Esophagus squamous epithelium (tissue), 5 donors: ENCODE measurements around the gene THG1L. TPM values are rescaled to one million over a fixed set of nuclear protein-coding genes. Genes with fewer than 3 reads are reported as not detected.
A peak's percentile ranks its signal among the peaks of the same experiment; 100 is the strongest.

Experiments used
- DNase-seq: peaks from one replicate; lab custom pipeline; 2025; lab: John Stamatoyannopoulos, UW
- H3K27ac ChIP-seq, 4 donors: fragments of 200-600 bp; sonication (generic); one replicate each; pipeline ENCODE4 v1.5.1; 2016 to 2019; ENCODE audit warnings: mild to moderate bottlenecking in 1 of 4
- H3K27me3 ChIP-seq, 4 donors: fragments of 200-600 bp; sonication (generic); 1 replicate in 3 of 4; 2 replicates in 1 of 4; pipeline versions ENCODE4 v1.5.1 to v1.6.0; 2017 to 2021; ENCODE audit warnings: antibody characterized with exemption in 1 of 4
- H3K36me3 ChIP-seq, 3 donors: fragments of 200-600 bp; sonication (generic); one replicate each; pipeline ENCODE4 v1.5.1; 2016 to 2019
- H3K4me1 ChIP-seq, 3 donors: fragments of 200-600 bp; sonication (generic); one replicate each; pipeline ENCODE4 v1.5.1; 2017 to 2019
- H3K4me3 ChIP-seq, 4 donors: fragments of 200-600 bp; sonication (generic); 1 replicate in 3 of 4; 2 replicates in 1 of 4; pipeline ENCODE4 v1.5.1; 2016 to 2019; ENCODE audit warnings: mild to moderate bottlenecking in 2 of 4, moderate library complexity in 1 of 4
- H3K9me3 ChIP-seq, 3 donors: fragments of 200-600 bp; sonication (generic); one replicate each; pipeline ENCODE4 v1.5.1; 2016 to 2019
- CTCF ChIP-seq, 6 experiments: fragments of 450-650 bp in 4 of 6; fragments of 200-600 bp in 2 of 6; sonication (generic) in 2 of 6; IDR thresholded peaks; one replicate each; pipeline ENCODE4 v1.5.1; 2016 to 2019; ENCODE audit warnings: antibody characterized with exemption in 6 of 6, mild to moderate bottlenecking in 4 of 6, moderate library complexity in 4 of 6
- POLR2A ChIP-seq, 4 donors: fragments of 450-650 bp; IDR thresholded peaks; one replicate each; pipeline ENCODE4 v1.6.1; 2017; ENCODE audit warnings: antibody characterized with exemption in 4 of 4, mild to moderate bottlenecking in 4 of 4, moderate library complexity in 3 of 4
- WGBS, 2 donors: methylation state at CpG; one replicate each; pipeline ENCODE4 v1.1.5; 2018; 5-methylcytosine and 5-hydroxymethylcytosine counted together
- intact Hi-C: fragments of 100-400 bp; cut with DNase I; formaldehyde crosslinking; loops from one replicate; pipeline ENCODE4 v1.15.0; 2022
- total RNA-seq, 4 donors: library from RNA; depleted of rRNA; stranded (reverse); fragments of >200 nt; gene quantifications; one replicate each; pipeline ENCODE4 v1.1.0, GENCODE V29; 2016
- donor health status: DM: yes; HTN: yes; CAD: no.

The THG1L gene
- total RNA-seq, 4 donors from 2014 or later, result 5.7 to 21.0 (median 11.8) TPM

GRCh38 chr5:157749462-157749799, 18.2 kb downstream of the THG1L start:
- Histone ChIP-seq H3K4me1 (peaks cover 0 to 11% (median 6%) of the 10 kb centered on the region in 3 donors), H3K36me3 (peaks cover 0 to 34% (median 0%) of the 10 kb centered on the region in 3 donors), H3K27me3 (no peaks in the 10 kb centered on the region), H3K9me3 (no peaks in the 10 kb centered on the region), H3K4me3 (no peak overlapping the region), H3K27ac (no peak overlapping the region)
- intact Hi-C loops, result no loop called here
- no peak for DNase-seq
- WGBS, 2 donors, result 77 to 87% methylated on average over 11 of the region's 11 CpGs
- TF ChIP-seq POLR2A (IDR thresholded peaks at IDR 0.05), result no peak
- no peak for TF ChIP-seq CTCF (IDR thresholded peaks at IDR 0.05)

DNA sequence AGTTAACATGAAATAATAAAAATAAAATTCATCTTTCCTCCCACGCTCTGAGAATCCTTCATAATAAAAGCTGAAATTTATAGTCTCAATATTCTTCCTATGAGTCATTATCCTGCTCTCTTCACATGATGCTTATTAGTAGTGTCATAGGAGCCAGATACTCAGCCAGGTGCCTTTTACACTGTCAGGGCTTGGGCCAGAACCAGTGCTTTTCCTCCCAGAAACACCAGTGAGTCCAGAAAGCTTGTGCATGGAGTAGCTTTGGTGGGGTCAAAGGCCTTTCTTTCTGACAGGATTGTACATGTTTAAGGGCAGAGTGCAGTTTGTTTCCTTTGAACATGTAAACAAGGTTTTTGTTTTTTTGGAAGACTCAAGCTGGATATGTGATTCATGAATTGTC, 19.1 kb downstream of the THG1L start:
- Histone ChIP-seq H3K27me3 (no peaks in the 10 kb centered on the region), H3K4me3 (no peak overlapping the region), H3K36me3 (peaks cover 0 to 43% (median 5%) of the 10 kb centered on the region in 3 donors), H3K27ac (no peak overlapping the region), H3K9me3 (no peaks in the 10 kb centered on the region), H3K4me1 (peaks cover 0 to 2% (median 2%) of the 10 kb centered on the region in 3 donors)
- WGBS, 2 donors, result 56 to 67% methylated on average over 1 of the region's 1 CpG
- intact Hi-C loops, result no loop called here
- TF ChIP-seq CTCF (IDR thresholded peaks at IDR 0.05) (no peak), POLR2A (IDR thresholded peaks at IDR 0.05) (no peak)
- DNase-seq, result no peak

GRCh38 chr5:157756122-157756521, 24.9 kb downstream of the THG1L start:
- Histone ChIP-seq H3K36me3 (peaks cover 0 to 96% (median 5%) of the 10 kb centered on the region in 3 donors), H3K27ac (no peak overlapping the region), H3K4me1 (no peaks in the 10 kb centered on the region), H3K9me3 (no peaks in the 10 kb centered on the region), H3K4me3 (no peak overlapping the region), H3K27me3 (no peaks in the 10 kb centered on the region)
- TF ChIP-seq POLR2A (IDR thresholded peaks at IDR 0.05) (no peak), CTCF (IDR thresholded peaks at IDR 0.05) (no peak)
- no peak for DNase-seq
- intact Hi-C loops, result no loop called here
- 84 to 90% methylated on average over 3 of the region's 3 CpGs for WGBS, 2 donors

DNA sequence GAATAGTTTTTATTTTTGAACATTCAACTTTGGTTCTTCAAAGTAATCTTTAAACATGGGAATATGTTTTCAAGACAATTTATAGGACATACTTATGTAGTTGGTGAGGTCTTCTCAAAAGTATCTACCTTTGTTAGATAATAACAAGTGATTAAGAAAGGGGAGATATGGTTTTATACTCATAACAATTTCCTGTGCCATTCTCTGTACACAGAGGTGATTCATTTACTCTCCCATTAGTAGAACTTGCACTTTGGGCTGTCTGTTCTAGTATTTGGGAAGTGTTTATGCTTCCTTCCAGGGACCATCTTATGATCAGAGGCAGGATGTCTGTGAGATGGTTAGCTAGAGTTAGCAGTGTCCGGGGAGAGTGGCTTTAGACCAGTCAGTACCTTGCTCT, 27.5 kb downstream of the THG1L start:
- Histone ChIP-seq H3K4me1 (peaks cover 0 to 8% (median 0%) of the 10 kb centered on the region in 3 donors), H3K4me3 (no peak overlapping the region), H3K27me3 (no peaks in the 10 kb centered on the region), H3K27ac (no peak overlapping the region), H3K9me3 (no peaks in the 10 kb centered on the region), H3K36me3 (peaks cover 0 to 71% (median 5%) of the 10 kb centered on the region in 3 donors)
- 50 to 70% methylated on average over 1 of the region's 1 CpG for WGBS, 2 donors
- no peak for DNase-seq
- TF ChIP-seq POLR2A (IDR thresholded peaks at IDR 0.05) (no peak), CTCF (IDR thresholded peaks at IDR 0.05) (no peak)
- intact Hi-C loops, result no loop called here

GRCh38 chr5:157761690-157762621, 30.7 kb downstream of the THG1L start:
- Histone ChIP-seq H3K4me1 (peaks cover 0 to 8% (median 0%) of the 10 kb centered on the region in 3 donors), H3K36me3 (peaks cover 0 to 38% (median 0%) of the 10 kb centered on the region in 3 donors), H3K27ac (no peak overlapping the region), H3K27me3 (no peaks in the 10 kb centered on the region), H3K9me3 (no peaks in the 10 kb centered on the region), H3K4me3 (no peak overlapping the region)
- DNase-seq, result no peak
- TF ChIP-seq POLR2A (IDR thresholded peaks at IDR 0.05), result no peak
- TF ChIP-seq CTCF (IDR thresholded peaks at IDR 0.05), result peak; percentile 57 to 80 (median 73)
- intact Hi-C loops, result no loop called here
- 33 to 36% methylated on average over 10 of the region's 10 CpGs for WGBS, 2 donors
